HG03442 (cell line): ENCODE measurements around the gene PCCA.
"Not testable (repeated sequence)": the region's sequence is repeated elsewhere in the genome, so short reads cannot be mapped to it uniquely, and the experiment has no call there.

Source experiments
- ATAC-seq: cut with Tn5 transposase; IDR thresholded peaks from one replicate; pipeline ENCODE4 v1.9.1; 2021; ENCODE audit warnings: mild to moderate bottlenecking, moderate library complexity; ENCODE audit not compliant: unreplicated experiment

Gene PCCA

GRCh38 chr13:100139817-100140216, 50.9 kb downstream of the PCCA start:
- ATAC-seq: no peak

GRCh38 chr13:100140441-100140840, 51.5 kb downstream of the PCCA start:
- ATAC-seq: no peak

- ATAC-seq: not testable (repeated sequence)
Observed at GRCh38 chr13:100141461-100141961, 52.6 kb downstream of the PCCA start.

GRCh38 chr13:100146534-100146933, 57.6 kb downstream of the PCCA start:
- ATAC-seq: no peak

- ATAC-seq: no peak
Observed at GRCh38 chr13:100147825-100148224, 58.9 kb downstream of the PCCA start.

- no peak for ATAC-seq
Observed at GRCh38 chr13:100148422-100148821, 59.5 kb downstream of the PCCA start.

GRCh38 chr13:100149389-100149788, 60.5 kb downstream of the PCCA start:
- ATAC-seq: no peak

GRCh38 chr13:100150711-100151110, 61.8 kb downstream of the PCCA start:
- ATAC-seq: not testable (repeated sequence)

- ATAC-seq: no peak
Observed at GRCh38 chr13:100154842-100155416, 66.0 kb downstream of the PCCA start.

- no peak for ATAC-seq
Observed at GRCh38 chr13:100156788-100157187, 67.9 kb downstream of the PCCA start.

GRCh38 chr13:100158569-100158968, 69.7 kb downstream of the PCCA start:
- ATAC-seq: no peak

GRCh38 chr13:100159584-100159983, 70.7 kb downstream of the PCCA start:
- ATAC-seq: no peak

GRCh38 chr13:100160450-100160849, 71.6 kb downstream of the PCCA start:
- no peak for ATAC-seq

- no peak for ATAC-seq
Observed at GRCh38 chr13:100163375-100163774, 74.5 kb downstream of the PCCA start.

- no peak for ATAC-seq
Observed at GRCh38 chr13:100173203-100173602, 84.3 kb downstream of the PCCA start.

- not testable (repeated sequence) for ATAC-seq
Observed at GRCh38 chr13:100174455-100174854, 85.6 kb downstream of the PCCA start.

- ATAC-seq: no peak
Observed at GRCh38 chr13:100175078-100175802, 86.3 kb downstream of the PCCA start.

- ATAC-seq: no peak
Observed at GRCh38 chr13:100175803-100176182, 86.9 kb downstream of the PCCA start.

- no peak for ATAC-seq
Observed at GRCh38 chr13:100176801-100177400, 88.0 kb downstream of the PCCA start.

GRCh38 chr13:100178309-100178708, 89.4 kb downstream of the PCCA start:
- no peak for ATAC-seq

GRCh38 chr13:100179276-100179675, 90.4 kb downstream of the PCCA start:
- ATAC-seq: no peak

GRCh38 chr13:100182900-100183490, 94.1 kb downstream of the PCCA start:
- ATAC-seq: no peak
